GM12872 (cell line): ENCODE results near the gene ZBTB43.

Experiments
- TF ChIP-seq, protein P1 (sequence below): IDR thresholded peaks from 3 replicates; pipeline ENCODE4 v1.5.1; 2011; ENCODE audit warnings: low read depth, mild to moderate bottlenecking, low read length, moderate library complexity; ENCODE audit not compliant: insufficient read depth

Gene ZBTB43

DNA sequence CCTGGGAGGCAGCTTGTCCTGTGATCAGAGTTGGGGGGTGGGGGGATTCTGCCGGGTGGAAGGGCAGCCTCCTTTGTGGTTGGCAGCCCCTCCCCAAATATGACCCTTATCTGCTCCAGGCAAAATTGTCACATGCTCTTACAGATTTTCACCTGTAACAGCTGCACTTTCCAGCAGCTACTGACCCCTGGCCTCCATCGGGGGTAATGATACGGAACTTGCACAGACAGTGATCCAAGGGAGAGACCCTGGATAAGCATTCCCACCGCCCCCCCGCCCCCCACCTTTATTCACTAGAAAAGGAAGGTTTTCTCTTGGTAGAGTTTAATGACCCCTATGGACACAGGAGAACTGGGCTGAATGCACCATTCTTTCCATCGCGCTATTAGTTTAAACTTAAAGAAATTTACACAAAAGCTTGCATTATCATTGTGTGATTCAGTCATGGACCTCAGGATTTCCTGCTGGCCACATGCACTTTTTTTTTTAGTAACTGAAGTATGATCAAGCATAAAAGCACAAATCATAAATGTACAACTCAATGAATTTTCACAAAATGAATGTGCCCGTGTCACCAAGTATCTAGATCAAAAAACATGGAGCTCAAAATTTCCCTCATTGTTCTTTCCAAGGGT lies 44.9 kb downstream of the ZBTB43 start:
- TF ChIP-seq, protein P1, sequence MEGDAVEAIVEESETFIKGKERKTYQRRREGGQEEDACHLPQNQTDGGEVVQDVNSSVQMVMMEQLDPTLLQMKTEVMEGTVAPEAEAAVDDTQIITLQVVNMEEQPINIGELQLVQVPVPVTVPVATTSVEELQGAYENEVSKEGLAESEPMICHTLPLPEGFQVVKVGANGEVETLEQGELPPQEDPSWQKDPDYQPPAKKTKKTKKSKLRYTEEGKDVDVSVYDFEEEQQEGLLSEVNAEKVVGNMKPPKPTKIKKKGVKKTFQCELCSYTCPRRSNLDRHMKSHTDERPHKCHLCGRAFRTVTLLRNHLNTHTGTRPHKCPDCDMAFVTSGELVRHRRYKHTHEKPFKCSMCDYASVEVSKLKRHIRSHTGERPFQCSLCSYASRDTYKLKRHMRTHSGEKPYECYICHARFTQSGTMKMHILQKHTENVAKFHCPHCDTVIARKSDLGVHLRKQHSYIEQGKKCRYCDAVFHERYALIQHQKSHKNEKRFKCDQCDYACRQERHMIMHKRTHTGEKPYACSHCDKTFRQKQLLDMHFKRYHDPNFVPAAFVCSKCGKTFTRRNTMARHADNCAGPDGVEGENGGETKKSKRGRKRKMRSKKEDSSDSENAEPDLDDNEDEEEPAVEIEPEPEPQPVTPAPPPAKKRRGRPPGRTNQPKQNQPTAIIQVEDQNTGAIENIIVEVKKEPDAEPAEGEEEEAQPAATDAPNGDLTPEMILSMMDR = no peak

DNA sequence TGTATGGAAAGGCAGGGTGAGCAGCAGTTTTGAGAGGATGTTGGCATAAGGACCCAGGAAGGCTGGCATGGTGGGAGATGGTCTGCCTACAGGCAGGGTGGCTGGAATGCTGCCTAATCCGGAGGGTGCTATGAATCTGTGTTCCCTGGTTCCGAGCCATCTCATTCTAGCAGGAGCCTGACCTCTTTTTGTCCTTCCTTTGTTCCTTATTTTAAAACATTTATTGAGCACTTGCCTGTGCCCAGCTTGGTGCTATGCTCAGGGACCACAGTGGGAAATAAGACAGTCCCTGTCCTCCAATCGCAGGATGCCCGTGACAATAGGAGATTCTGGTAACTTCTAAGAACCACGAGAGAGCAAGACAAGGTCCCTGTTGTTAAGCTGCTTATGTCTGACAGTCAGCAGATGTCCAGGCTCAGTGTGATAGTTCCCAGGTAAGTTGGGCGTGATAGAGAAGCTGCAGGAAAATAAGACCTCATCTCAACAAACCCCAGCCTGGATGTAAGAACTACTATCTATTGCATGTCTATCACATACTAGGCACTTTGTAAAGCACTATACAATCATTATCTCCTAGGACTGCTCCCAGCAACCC lies 46.5 kb downstream of the ZBTB43 start:
- TF ChIP-seq, protein P1 = no peak

DNA sequence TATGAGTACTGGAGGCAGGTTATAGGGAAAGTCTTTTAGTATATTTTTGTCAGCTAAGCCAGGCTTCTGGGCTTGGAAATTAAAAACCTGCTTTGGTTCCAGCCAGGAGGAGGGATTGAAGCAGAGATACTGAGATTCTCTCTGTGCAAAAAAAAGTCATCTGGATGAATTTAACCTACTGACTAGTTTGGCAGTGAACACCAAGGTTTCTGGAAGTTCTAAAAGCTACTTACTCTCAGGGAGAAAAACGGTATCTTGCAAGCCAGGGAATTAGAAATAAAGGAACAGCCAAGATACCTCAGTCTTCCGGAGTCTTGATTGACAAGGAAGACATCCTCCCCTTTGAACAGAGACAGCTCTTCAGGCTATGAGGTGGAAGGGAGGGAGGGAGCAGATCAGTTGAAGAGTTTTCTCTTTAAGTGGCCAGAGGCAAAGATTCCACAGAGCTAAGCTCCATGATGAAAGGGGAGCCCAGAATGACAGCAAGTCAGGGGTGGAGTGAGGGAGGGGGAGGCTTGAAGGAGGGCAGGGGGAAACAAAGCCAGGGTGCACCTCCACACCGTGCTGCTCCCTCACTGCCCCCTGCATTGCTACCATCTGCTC lies 47.3 kb downstream of the ZBTB43 start:
- TF ChIP-seq, protein P1 = no peak

DNA sequence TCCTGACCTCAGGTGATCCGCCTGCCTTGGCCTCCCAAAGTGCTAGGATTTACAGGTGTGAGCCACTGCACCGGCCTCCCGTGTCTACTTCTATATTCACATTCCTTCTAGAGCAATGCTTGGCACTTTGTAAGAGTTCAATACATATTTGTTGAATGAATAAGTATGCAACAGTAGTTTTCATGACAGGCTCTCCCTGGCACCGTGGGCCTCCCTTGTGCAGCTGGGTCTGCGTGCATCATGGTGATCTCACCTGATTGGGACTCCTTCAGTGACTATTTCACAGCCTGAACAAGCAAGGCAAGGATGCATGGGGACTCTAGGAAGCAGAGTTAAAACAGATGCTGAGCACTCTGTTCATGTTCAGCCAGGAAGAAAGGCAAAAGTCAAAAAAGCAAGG lies 48.8 kb downstream of the ZBTB43 start:
- TF ChIP-seq, protein P1 = no peak

DNA sequence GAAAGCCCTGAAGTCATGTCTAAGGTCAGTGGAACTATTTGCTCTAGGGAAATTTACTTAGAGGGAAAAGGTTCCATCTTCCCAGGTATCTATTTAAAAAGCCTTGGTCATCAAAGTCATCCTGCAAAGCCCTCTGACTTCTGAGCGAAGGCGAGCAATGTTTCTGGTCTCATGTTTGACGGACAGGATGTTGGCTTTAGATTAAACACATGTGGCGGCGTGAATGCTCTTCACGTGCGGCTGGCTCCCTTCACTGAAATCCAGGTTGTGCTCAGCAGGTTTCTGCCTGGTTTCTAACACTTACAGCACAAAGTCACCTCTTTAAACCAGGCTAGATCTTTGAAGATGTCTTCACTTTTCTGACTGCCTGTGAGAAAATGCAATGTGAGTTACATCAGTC lies 49.9 kb downstream of the ZBTB43 start:
- TF ChIP-seq, protein P1 = no peak

DNA sequence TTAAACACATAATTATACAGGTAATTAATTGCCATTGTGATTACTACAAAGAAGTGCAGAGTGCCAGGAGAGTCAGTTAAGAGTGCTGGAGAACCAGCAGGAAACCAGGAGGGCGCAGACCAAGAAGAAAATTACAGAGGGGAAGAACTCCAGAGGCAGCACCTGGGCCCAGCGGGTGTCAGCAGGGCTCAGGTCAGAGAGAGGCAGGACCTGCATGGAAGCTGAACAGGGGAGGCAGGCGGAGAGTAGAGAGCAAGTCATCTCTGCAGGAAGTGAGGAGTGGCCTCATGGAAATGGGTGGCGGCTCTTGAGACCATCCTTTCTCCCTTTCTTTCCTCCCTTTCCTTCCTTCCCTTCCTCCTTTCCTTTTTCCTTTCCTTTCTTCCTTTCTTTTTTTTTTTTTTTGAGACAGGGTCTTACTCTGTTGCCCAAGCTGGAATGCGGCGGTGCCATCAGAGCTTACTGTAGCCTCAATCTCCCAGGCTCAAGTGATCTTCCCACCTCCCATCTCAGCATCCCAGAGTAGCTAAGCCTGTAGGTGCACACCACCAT lies 51.6 kb downstream of the ZBTB43 start:
- TF ChIP-seq, protein P1 = no peak

DNA sequence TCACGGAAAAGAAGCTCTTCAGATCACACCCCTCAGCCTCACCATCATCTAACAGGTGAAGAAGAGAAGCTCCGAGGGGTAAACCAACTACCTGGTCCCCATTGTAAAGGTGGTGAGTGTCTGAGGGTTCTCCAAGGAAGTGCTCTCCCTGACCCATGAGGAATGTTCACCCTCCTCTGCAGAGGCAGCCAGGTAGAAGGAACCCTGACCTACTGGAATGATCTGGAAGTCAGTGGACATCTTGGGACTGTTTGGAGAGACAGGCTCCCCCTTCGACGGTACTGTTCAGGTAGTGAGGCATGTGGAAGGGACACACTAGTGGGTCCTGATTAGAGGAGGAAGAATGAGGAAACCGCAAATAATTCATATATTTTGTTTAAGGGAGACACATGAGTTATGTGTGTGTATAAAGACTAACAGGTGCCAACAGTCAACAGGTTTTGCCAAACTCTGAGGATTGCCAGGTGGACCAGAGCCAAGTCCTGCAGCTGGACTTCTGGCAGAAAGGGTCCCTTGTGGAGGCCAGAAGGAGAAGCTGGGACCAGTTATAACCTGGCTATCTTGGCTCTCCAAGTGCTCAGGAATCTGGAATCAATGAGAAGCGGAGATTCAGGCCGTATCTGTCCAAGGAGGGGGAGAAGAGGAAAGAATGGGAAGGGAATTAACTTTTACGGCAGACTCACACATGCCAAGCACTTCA lies 52.6 kb downstream of the ZBTB43 start:
- TF ChIP-seq, protein P1 = no peak
